Dermis blood vessel endothelial cell (primary cell): ENCODE data around the gene TOB2. TPM values are rescaled to one million over a fixed set of nuclear protein-coding genes. Genes with fewer than 3 reads are reported as not detected.
"Not testable (repeated sequence)": the region's sequence is repeated elsewhere in the genome, so short reads cannot be mapped to it uniquely, and the experiment has no call there.

Experiments
- DNase-seq: peaks from one replicate; pipeline ENCODE4 v3.0.0; 2010
- total RNA-seq: library from RNA; depleted of rRNA; stranded (reverse); fragments of >200 nt; gene quantifications from 2 replicates; pipeline ENCODE4 v1.2.3, GENCODE V29; 2014

TOB2 gene
- total RNA-seq, 1 donor from 2014 or later: 18.0 TPM

DNA sequence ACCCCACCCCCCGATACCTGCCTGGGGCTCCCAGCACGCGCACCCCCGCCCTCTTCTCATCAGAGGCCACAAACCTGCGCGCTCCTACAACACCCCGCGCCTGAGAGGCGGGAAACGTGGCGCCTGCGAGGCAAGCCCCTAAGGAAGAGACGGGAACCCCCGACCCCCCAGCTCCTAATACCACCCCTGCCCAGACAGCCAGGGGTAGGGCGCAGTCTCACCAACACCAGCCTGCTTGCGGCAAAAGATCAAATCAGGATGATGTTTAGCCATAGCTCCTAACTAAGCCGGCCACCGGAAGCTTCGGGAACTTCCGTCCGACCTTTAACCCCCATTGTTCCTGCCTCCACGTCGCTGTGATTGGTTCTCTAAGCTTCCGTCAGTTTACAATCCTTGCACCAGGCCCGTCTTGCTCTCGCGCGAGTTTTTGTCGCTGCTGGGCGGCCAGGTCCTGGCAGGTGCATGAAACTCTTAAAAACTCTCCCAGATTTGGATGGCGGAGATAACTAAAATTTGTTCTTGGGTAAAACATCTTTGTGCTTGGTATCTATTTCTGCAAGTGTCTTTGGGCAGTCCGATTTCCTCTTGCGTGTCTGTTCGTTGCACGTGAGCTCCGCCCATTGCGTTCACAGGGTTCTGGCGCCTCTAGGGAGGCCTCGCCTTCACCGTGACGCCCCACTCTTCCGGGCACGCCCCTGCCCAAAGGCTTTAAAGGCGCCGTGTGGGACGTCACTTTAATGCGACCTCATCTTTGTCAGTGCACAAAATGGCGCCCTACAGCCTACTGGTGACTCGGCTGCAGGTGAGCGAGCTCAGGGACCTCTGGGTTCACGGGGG, 22.0 kb upstream of the TOB2 start, which contains the start of the genes ACO2 and PHF5A:
TSS of gene ACO2 (plus strand) at position 737 of the 837 bp plus-strand sequence. CDS start at position 767, 30 bp downstream.
TSS of gene PHF5A (minus strand) at position 312 of the 837 bp plus-strand sequence. CDS start at position 273, 39 bp downstream.
- DNase-seq: peak; percentile 99

DNA sequence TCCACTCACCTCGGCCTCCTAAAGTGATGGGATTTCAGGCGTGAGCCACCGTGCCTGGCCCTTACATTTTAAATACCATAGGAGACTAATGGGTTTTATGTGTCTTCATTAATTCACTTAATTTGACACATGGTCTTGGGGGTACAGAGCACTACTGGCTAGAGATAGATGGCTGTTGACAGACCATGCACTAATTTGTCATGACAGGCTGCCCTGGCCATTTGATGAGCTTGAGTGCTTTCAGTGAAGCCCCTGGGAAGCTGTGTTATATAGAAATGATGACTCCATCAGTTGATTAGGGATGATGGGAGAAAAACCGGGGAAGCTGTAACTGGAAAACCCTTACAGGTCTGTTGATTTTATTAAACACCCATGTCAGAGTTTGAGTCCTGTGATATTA, 15.3 kb upstream of the TOB2 start:
- no peak for DNase-seq

DNA sequence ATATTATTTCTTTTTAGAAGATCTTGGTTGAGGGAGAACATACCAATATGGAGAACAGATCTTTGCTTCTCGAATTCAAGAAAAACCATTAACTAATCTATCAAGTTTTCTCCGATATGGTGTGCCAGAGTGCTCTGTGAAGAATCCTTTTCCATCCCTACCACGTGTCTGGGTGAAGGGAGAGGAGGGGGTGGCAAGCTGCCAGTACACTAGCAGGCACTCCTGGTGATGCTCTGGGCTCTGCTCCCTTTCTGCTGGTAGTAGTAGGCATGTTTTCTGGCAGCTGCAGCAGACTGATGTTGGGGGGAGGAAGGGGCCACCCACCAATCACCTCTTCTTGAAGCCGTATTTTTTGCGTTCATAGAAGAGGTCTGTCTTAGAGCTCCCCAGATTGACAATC, 13.5 kb upstream of the TOB2 start:
- DNase-seq: not testable (repeated sequence)

DNA sequence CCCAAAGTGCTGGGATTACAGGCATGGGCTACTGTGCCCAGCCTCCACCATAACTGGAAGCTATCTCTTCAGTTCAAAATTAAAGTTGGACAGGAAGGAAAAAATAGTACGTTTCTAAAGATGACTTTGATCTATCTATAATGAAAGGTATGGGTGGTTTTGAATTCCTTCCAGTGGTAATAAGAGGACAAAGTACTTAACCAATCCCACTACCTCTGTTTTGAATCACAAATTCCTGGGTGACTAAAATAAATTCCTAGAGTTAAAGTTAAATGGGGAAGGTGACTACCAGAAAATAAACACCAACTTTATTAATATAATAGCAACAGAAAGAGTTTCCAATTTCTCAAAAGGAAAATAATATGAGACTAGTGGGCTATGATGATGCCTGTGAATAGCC, 12.8 kb upstream of the TOB2 start:
- no peak for DNase-seq

DNA sequence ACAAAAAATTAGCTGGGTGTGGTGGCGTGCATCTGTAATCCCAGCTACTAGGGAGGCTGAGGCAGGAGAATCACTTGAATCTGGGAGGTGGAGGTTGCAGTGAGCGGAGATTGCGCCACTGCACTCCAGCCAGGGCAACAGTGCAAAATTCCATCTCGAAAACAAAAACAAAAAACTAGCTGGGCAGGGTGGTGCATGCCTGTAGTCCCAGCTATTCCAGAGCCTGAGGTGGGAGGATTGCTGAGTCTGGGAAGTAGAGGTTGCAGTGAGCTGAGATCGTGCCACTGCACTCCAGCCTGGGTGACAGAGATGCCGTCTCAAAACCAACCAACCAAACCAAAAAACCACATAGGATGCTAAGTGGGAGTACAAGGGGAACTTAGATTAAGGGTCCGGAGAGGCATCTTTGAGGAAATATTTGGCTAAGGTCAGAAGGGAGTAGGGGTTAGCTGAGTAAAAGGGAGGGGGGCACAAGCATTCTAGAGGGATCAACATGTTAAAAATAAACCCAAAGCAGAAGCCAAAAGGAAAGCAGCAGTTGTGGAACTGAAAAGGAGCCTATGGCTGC, 11.6 kb upstream of the TOB2 start:
- no peak for DNase-seq

DNA sequence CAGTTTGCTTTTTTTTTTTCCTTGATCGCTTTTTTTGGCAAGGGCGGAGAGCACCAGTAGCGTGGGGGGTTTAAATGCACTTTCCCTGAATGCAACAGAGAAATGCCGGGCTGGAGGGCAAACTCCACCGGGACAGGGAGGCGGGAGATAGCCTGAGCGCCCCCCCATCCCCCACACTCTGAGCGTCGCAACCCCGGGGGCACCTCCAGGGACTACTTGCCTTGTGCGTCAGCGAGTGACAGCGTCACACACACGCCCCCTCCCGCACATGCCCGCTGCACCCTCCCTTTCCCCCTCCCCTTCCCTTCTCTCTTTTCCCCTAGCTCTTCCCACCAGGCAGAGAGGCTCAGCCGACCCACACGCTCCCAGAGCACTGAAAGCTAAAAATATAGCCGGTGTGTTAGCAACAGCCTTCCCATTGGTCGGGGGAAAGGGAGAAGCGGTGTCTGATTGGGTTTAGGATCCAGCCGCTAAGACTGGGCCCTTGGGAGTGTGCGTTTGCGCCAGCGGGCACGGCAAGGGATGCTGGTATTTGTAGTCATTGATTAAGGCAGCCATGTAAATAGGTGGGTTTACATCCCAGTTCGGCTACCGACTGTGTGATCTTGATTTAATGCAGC, 1.7 kb upstream of the TOB2 start:
- DNase-seq: peak; percentile 100

DNA sequence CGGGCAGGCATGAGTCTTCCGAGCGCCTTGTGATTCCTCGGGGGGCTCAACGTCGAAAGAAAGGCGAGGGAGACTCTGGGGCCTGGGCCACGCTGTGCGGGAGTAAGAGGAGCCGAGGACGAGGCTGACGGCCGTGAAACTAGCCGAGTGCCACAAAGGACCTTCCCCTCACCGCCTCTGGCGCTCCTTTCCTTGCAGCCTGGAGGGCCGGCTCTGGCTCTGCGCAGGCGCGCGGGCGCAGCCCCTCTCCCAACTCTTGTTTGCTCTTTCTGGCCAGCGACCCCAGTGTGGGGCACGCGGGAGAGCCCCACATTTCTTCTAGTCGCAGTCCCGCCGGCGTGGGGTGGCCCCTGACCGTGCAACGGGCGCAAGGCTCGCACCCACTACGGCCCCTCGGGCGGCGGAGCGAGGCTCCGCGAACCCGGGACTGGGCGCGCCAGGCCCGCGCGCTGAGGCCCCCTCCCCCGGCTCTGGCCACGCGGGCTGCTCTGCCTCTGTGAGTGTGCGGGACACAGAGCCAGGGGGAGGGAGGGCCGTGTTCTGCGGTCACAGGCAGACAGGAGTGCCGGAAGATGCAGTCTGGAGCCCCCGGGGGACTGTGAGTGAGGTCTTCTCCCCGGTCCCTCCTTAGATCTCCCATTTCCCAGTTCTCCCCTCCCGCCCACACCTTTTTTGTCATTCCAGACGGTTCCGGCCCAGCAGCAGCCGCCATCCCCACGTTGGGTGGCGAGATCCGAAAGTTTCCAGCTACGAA, 1.0 kb upstream of the TOB2 start:
- DNase-seq: peak; percentile 79

DNA sequence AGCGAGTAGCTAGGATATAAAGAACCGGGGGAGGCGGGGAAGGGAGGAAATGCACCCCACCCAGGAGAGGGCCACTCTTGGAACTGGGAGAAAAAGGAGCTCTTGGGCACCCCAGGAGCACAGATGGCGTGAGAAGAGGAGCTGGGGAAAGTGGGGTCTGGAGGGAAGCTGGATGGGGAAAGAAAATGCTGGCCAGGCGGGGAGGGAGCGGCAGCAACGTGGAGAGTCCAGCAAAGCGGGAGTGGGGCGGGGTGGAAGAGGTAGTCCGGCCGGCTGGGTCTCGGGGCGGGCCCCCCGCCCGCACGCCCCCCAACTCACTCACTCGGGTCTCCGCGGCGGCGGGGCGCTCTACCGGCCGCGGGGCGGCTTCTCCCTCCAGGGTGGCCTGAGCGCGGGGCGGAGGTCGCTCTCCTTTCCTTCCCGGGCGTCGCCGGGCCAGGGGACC, 522 bp downstream of the TOB2 start:
- DNase-seq: no peak

DNA sequence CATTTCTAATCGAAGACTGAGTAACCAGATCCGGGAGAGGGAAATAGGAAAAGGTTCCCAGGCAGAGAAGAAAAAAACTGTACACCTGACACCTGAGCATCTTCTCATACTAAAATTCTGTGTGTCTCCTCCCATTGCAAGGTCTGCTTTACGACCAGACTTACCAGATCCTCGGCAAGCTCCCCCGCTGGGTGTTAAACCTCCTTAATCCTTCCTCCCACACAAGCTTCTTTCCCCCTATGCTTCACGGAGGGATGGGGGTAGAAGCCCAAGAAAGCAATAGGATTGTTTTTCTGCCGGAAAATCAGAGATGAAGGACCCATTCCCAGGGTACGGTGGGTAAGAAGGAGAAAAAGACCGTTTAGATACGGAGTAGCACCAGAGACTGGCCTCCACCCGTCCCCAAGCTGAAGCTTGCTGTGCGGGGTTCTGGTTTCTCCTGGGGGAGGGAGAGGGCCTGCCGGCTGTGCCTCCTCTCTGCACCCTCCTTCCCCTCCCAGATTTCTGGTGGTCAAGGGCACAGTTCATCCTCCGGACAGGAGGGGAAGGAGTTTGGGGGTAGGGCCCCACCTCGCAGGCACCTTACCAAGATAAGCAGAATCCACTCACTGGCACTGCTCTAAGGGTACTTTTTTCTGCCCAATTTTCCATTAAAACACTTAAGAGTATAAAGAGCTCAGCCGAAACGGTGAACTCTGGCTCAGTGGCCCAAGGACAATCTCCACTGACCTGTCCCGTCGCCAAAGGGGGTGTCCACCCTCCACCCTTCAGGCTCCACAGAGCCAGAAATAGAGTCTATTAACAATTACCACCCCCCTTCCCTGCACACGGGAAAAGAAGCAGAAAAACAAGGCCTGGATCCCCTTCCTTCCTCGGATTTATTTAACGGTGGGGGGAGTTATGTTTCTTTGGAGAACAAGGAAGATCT, 1.2 kb downstream of the TOB2 start:
- peak; percentile 26 for DNase-seq

DNA sequence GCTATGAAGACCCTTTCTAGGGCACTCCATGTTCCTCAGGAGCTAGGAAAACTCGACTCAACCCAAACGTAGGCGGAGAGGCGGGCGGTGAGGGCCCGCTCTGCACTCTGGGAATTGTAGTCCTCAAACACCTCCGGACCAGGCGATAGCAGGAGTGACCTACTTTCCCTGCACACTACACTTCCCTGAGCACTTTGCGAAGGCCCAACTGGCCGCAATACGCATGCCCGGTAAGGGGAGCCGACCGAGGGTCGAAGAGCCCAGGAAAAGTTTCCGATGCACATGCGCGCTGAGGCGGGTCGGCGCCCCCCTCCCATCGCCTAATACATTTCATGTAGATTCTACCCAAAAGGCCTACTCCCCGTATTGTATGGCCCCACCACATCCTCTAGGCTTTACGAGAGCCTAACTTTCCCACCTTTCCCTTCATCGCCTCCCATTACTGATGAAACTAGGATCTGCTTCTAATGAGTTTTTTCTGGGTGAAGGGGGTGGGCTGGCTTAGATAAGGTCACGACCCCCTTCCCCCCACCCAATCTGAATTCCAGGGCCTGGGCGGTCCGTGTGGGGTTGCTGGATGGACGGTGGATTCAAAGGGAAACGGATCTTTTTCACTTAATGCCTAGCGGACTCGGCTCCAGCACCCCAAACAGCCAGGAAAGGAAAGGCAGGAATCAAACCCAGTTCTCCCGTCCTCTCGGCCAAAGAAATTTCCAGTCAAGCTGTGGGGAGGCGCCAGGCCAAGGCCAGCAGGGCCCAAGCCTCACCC, 2.1 kb downstream of the TOB2 start:
- peak; percentile 98 for DNase-seq

DNA sequence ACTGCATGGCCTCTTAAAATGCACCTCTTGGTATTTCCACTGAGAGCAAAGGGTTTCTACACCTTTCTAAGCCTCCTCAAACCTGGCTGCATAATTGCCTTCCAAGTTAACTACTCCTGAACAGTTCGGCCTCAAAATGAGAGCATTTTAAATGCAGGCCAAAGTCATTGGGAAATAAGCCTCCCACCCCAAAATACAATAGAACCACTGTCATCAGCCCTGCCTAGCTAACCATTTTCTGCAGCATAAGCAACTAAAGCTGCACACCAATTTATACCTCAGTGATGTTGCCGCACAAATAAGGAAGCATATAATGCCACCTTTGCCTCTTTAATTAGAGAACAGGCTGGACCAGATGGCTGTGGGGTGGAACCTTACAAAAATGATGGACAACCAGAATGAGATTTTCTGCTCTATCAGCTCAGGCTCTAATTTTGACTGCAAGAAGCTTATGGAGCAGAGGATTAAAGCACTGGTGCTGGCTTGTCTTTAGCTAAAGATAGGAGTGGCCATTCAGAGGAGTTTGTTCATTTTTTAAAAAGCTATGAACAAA, 4.3 kb downstream of the TOB2 start:
- no peak for DNase-seq

DNA sequence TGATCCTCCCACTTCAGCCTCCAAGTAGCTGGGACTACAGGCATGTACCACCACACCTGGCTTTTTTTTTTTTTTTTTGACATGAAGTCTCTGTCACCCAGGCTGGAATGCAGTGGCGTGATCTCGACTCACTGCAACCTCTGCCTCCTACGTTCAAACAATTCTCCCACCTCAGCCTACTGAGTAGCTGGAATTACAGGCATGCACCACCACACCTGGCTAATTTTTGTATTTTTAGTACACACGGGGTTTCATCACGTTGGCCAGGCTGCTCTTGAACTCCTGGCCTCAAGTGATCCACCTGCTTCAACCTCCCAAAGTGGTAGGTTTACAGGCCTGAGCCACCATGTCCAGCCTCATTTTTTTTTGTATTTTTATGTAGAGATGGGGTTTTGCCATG, 6.1 kb downstream of the TOB2 start:
- DNase-seq: not testable (repeated sequence)

DNA sequence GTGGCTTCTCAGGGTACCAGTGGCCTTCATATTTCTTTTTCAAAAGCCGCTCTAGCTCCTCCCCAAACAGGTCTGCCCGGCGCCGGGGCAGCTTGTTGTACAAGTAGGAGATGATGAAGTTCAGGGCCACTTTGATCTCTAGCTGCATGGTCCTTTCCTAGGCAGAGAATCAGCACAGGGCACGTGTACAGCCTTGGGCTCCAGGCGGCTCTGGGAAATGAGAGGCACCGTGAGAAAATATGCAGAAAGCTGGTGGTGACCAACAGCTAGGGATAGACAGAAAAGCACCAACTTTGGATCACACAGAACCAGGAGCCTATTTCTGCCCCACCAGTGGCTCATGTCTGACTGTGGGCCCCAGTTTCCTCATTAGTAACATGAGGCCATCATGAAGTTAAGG, 9.4 kb downstream of the TOB2 start:
- no peak for DNase-seq

DNA sequence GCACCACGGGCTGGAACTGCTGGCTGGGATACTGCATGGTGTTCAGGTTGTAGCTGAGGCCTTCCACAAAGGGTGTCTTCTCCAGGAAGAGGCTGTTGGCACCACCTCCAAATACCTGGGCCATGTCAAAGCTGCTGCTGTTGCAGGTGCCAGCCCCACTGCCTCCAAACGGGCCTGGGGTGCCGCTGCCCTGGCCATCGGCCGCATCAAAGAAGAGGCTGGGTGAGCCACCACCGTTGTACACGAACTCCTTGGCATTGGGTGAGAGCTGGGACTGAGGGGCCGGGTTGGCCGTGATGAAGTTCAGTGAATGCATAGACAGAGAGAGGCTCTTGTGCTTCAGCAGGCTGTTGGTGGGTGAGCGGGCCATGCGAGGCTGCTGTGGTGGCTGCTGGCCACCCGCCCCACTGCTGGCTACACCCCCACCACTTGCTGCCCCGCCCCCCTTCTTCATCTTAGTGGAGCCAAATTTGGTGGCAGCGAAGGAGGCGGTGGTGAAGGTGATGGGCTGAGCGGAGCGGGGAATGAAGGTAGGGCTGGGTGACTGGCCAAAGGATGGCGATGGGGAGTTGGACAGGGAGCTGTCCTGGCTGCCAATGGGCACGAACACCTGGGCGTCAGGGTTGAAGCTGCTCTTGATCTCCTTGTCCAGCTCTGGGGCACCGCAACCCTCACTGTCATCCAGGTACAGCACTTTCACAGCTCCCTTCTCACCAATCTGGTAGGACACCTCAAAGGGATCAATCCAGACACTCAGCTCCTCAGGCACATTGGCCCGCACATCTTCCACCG, 10.1 kb downstream of the TOB2 start:
- DNase-seq: no peak

DNA sequence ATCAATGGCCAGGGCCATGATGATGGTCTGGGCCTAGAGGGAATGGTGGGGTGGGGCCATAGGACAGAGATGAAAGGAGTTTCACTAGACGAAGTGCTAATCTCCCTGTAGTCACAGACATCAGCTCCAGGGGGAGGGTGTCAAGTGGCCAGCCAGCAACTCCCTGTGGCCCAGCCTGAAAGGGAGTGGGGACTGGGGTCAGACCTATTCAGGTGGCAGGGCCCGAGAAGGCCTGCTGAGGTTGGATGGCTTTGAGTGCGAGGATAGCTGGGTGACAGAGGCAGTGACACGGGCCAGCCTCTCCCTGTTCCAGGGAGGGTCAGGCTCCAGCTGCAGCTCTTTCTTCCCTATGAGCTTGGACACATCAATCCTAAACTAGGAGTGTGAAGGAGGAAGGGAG, 11.0 kb downstream of the TOB2 start:
- DNase-seq: no peak

DNA sequence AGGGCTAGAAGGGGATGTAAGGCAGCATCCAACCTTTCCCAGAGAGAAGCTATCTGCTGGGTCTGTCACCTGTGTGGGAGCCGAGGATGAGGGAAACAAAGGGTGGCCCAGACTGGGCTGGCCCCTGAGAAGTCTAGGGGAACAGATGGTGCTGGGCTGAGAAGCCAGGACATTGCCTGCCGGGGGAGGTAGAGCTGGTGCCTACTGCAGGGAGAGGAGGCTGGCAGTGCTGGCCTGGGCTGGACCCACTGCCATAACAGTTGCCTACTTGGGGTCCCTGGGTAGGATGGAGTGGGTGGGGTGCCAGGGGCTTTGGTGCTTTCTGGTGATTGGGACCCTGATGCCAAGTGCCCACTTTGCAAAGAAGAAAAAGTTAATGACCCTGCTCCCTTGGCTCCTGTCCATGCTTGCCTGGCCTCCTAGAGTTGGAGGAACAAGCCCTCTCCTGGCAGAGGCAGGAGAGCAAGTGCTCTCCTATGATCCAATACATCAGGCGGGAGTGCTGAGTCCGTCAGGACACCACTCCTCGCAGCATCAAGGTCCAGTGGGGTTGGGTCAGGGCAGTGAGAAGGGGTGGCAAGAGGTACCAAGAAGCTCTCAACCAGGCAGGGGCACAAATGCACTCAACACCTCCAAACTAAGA, 12.1 kb downstream of the TOB2 start:
- not testable (repeated sequence) for DNase-seq

DNA sequence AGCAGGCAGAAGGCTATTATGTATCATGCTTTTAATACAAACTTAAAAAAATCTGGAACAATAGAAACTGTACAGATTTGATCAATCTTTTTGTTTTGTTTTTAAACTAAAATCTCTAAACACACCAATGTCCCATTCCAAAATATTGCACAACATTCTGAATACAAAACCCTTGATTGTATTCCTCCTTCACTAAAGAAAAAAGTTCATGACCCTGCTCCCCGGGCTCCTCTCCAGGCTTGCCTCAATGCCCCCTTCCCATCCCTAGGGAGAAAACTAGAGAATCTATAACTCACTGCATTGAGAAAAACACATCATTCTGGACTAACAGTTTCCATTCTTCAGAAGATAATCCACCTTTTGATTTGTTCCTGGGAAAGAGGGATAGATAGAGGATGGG, 13.1 kb downstream of the TOB2 start:
- DNase-seq: not testable (repeated sequence)

DNA sequence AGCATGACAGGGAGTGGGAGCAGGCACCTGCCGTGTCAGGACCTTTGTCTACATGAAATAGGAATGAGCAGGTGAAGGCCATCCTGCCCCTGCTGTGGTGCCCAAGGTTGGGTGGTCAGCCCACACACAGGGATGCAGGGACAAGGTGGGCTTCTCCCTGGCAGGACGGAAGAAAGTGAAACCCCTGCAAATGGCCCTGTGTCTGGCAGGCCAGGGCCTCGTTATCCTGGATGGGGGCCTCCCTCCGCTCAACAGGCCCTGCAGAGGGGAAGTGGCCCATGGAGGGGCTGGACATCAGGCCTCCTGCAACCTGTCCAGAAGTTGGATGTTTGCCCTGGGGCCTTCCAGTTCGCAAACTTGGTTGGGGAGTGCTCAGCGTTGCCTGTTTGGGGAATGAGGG, 14.9 kb downstream of the TOB2 start:
- DNase-seq: no peak

DNA sequence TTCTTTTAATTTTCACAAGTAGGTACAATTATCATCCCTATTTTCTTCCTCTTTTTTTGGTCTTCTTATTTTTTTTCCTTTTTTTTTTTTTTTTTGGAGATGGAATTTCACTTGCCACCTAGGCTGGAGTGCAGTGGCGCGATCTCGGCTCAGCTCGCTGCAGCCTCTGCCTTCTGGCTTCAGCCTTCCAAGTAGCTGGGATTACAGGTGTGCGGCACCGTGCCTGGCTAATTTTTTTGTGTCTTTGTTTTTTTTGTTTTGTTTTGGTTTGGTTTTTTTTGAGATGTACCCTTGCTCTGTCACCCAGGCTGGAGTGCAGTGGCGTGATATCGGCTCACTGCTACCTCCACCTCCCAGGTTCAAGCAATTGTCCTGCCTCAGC, 16.7 kb downstream of the TOB2 start:
- no peak for DNase-seq
